HG03060 (cell line): ENCODE data around the gene CNIH2.
"Not testable (repeated sequence)": the region's sequence is repeated elsewhere in the genome, so short reads cannot be mapped to it uniquely, and the experiment has no call there.

Source experiments
- ATAC-seq: cut with Tn5 transposase; IDR thresholded peaks from one replicate; pipeline ENCODE4 v1.9.1; 2021; ENCODE audit warnings: low read depth, moderate number of reproducible peaks; ENCODE audit not compliant: unreplicated experiment

The CNIH2 gene

DNA sequence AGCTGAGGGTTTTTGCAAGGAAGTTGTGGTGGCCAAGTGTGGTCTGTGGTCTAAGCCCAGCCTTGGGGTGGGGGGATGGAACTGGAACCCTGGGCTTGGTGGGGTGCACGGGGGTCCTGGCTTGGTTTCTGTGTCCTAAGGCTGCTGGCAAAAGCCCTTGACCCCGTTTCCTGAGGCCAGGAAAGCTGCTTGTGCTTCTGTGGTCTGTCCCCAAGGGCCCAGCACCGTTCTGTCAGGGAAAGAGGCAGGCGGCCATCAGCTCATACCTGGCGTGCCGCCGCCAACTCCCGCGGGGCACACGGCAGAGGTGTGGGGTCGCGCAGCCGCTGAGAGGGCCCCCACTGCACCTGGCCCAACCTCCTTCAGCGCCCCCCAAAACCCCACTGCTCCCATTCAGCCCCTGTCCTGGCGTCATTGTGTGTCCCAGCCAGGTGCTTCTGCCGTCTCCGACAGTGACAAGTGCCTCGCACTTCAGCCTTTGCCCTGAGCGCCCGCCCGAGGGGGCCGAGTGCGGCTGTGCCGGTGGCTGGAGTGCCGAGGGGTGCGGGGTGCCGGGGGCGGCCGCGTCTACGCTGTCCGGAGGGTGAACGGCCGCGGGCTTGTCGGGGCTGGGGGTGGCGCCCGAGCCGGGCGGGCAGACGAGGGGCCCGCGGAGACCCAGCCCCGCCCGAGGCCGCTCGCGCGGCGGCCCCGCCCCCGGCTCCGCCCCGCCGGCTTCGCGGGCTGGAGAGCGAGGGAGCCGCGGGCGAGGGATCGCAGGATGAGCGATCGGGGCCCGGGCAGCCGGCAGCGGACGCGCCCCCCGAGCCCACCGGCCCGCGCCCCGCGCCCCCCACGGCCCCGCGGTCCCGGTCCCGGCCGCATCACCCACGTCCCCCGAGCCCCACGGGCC is at the start of gene CNIH2:
Gene CNIH2 (plus strand): TSS at position 705 of the 892 bp plus-strand sequence. CDS start 282 bp downstream, outside the sequence.
- no peak for ATAC-seq

- ATAC-seq = no peak
These were observed 49.5 kb upstream of the CNIH2 start for GRCh38 chr11:66228521-66228920.

DNA sequence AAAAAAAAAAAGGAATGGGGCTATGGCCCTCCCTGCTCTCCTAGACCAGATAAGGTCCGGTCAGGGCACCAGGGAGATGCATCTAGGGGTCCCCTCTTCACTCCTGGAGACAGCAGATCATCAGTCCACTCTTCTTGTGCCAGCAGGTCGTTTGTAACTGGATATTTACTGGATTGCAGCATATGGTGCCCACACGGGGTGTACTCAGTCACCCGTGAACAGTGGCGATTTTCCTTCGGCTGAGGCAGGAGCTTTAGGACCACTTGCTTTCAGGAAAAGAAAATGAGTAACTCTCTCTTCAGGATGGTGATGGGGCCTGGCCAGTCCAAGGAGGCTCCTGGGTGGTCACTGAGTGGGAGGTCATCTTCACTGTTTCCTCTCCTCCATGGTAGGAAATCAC is 47.8 kb upstream of the CNIH2 start:
- ATAC-seq = no peak

- no peak for ATAC-seq
These were observed 47.0 kb upstream of the CNIH2 start for GRCh38 chr11:66230978-66231377.

DNA sequence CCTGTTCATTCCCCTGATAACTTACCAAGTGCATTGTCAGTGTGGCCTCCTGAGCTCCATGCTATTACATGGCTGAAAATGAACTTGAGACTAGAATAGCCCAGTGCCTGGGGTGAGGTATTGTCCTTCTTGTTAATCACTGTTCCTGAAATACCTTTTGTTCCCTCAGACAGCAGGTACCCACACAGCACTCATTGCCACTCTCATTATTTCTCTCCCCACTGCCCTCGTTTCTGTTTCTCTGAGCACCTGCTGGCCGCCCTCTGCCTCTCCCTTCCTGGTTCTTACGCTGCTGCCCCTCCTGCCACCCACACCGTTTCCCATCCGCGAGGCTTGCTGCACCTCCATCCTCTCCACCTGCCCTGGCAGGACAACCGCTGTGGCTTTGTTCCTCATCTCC is 46.4 kb upstream of the CNIH2 start:
- ATAC-seq = no peak

DNA sequence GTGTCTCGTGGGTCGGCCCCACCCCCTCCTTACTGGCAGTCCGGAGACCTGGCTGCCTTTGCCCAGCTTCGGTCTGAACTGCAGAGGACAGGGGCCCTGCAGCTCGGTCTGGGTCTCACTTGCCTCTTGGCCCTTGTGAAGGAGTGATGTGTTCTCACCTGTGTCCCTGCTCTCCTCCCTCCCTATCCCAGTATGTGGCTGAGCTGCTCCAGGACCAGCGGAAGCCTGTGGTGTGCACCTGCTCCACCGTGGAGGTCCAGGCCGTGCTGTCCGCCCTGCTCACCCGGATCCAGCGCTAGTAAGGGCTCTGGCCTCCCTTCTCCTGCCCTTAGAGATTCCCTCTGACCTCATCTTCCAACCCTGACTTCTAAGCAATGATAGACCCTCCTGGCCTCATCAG is 45.2 kb upstream of the CNIH2 start:
- no peak for ATAC-seq

GRCh38 chr11:66233301-66233700 is 44.7 kb upstream of the CNIH2 start:
- no peak for ATAC-seq

DNA sequence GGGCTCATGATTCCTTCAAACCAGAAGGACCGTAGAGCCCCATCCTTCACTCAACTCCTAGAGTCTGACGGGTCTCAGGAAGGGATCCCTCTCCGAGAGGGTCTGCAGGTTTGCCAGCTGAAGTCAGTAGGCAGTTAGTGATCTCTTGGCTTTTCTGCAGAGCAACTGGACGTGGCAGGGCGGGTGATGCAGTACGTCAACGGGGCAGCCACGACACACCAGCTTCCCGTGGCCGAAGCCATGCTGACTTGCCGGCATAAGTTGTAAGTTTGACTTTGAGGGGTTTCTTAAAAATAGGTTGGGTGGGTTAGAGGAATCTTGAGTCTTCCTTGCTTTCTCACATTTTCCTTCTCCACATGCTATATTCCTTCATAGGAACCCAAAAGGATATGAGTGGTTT is 42.8 kb upstream of the CNIH2 start:
- ATAC-seq = no peak

- ATAC-seq = no peak
These were observed 40.1 kb upstream of the CNIH2 start for GRCh38 chr11:66237867-66238266.

- no peak for ATAC-seq
These were observed 39.1 kb upstream of the CNIH2 start for GRCh38 chr11:66238786-66239413.

DNA sequence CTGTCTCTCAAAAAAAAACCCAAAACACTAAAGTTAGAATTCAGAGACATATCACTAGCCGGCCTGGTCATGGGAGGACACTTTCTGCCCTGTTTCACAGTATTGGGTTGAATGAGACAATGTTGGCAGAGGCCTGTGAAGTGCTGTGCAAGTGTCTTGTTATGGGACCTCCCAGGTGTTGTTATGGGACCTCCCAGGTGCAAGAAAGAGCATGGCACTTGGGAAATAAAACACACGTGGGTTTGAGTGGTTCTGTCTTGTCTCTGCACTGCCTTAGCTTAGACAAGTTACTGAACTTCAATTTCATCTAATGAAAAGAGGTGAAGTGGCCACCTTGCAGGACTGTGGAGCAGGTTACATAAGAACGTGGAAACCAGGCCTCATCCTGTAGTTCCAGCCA is 38.5 kb upstream of the CNIH2 start:
- no peak for ATAC-seq

GRCh38 chr11:66239998-66240780 is 37.8 kb upstream of the CNIH2 start:
- ATAC-seq = no peak

GRCh38 chr11:66240781-66241136 is 37.2 kb upstream of the CNIH2 start:
- ATAC-seq = no peak

- no peak for ATAC-seq
These were observed 35.7 kb upstream of the CNIH2 start for GRCh38 chr11:66242095-66242765.

DNA sequence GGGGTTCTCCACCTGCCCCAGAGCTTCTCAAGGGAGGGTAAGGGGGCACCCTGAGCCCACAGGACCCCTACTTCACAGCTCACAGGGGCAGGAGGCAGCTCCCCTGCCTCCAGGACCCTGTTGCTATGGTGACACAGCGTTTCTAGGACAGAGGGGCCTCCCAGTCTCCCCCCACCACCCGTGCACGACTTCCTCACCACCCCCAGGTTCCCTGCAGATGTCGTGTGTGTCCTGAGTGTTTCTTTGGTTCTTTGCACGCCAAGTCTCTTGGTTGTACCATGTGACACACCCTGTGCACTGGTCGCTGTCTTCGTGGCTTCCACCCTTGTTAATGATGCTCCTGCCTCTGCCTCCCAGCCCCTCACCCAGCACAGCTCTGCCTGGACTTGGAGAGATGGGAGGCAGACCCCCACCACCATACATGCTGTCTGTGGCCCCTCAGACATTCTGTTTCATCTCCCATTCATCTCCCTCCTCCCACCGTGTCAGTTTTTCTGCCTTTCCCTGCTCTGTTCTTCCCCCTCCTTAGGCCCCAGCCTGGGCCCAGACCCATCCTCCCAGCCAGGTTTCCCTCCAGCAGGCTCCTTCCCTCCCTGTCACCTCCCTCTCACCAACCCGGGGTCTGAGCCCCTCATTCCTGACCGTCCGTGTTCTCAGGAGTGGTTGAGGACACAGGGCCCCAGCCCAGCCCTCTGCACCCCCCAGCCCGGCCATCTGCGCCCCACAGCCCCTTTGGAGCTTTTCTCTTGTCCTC is 34.0 kb upstream of the CNIH2 start:
- ATAC-seq = no peak

DNA sequence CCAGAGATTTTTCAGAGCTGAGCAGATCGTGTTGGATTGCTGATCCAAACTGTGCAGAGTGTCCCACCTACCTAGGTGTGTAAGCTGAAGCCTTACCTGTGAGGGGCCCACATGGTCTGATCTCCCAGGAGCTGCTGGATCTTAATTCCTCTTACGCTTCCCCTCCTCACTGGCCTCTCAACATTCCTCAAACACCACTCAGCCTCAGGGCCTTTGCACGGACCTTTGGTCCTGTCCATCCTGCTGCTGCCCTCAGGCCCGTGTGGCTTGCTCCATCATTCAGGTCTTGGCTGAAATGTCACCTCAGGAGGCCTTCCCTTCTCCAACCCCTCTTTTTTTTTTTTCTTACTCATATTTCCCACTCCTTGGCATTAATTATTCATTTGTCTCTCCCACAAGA is 30.7 kb upstream of the CNIH2 start:
- no peak for ATAC-seq

DNA sequence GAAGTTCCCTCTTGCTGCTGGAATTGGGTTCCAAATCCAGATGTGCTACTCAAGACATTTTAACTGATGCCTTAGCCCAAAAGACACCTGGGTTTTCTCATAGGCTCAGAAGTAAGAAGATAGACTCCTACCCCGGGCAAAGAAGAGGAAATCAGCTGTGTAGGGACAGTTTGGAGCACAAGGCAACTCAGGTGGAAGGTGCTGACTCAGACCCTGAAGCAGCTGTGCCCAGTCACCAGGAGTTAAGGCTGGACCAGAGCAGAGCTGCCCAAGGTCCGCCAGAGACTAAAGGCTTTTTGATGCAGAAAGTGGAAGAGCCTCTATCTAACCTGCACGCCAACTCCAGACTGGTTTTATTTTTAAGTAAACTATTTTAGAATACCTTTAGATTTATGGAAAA is 30.2 kb upstream of the CNIH2 start:
- no peak for ATAC-seq

DNA sequence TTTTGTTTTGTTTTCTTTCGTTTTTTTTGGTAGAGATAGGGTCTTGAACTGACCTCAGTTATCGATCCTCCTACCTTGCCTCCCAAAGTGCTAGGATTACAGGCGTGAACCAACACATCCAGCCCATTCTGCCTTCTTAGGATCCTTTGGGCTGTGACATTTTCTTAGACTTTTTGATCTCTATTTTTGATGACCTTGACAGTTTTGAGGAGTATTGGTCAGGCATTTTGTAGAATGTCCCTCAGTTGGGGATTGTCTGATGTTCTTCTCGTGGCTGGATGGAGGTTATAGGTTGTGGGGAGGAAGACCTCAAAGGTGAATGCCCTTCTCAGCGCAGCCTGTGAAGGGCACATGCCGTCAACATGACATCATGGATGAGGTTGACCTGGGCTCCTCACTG is 29.1 kb upstream of the CNIH2 start:
- no peak for ATAC-seq

GRCh38 chr11:66251809-66252208 is 26.2 kb upstream of the CNIH2 start:
- no peak for ATAC-seq

GRCh38 chr11:66253081-66253480 is 24.9 kb upstream of the CNIH2 start:
- ATAC-seq = not testable (repeated sequence)
